GM19193 (cell line): ENCODE data around the gene CD99L2.

Experiments
- POLR2A ChIP-seq: IDR thresholded peaks from 4 replicates; pipeline ENCODE4 v1.6.1; 2011; ENCODE audit not compliant: insufficient read depth, insufficient read length; ENCODE audit errors: extremely low read depth

The CD99L2 gene

GRCh38 chrX:150848914-150849365 lies 49.5 kb downstream of the CD99L2 start:
- no peak for TF ChIP-seq POLR2A

GRCh38 chrX:150847088-150847487 lies 51.4 kb downstream of the CD99L2 start:
- no peak for TF ChIP-seq POLR2A

- TF ChIP-seq POLR2A = no peak
Observed at GRCh38 chrX:150846130-150846529, 52.3 kb downstream of the CD99L2 start.

- no peak for TF ChIP-seq POLR2A
Observed at GRCh38 chrX:150845091-150845490, 53.4 kb downstream of the CD99L2 start.

GRCh38 chrX:150844016-150844415 lies 54.5 kb downstream of the CD99L2 start:
- no peak for TF ChIP-seq POLR2A

GRCh38 chrX:150842198-150842685 lies 56.2 kb downstream of the CD99L2 start:
- TF ChIP-seq POLR2A = no peak

GRCh38 chrX:150841456-150842197 lies 56.8 kb downstream of the CD99L2 start:
- no peak for TF ChIP-seq POLR2A

GRCh38 chrX:150837845-150838244 lies 60.6 kb downstream of the CD99L2 start:
- no peak for TF ChIP-seq POLR2A

GRCh38 chrX:150834695-150835094 lies 63.8 kb downstream of the CD99L2 start:
- no peak for TF ChIP-seq POLR2A

GRCh38 chrX:150833454-150834056 lies 64.9 kb downstream of the CD99L2 start:
- TF ChIP-seq POLR2A = no peak

- TF ChIP-seq POLR2A = no peak
Observed at GRCh38 chrX:150831863-150832262, 66.6 kb downstream of the CD99L2 start.

- no peak for TF ChIP-seq POLR2A
Observed at GRCh38 chrX:150828785-150829184, 69.7 kb downstream of the CD99L2 start.

GRCh38 chrX:150821971-150822370 lies 76.5 kb downstream of the CD99L2 start:
- TF ChIP-seq POLR2A = no peak

- no peak for TF ChIP-seq POLR2A
Observed at GRCh38 chrX:150813922-150814321, 84.5 kb downstream of the CD99L2 start.

- TF ChIP-seq POLR2A = no peak
Observed at GRCh38 chrX:150806827-150807226, 91.6 kb downstream of the CD99L2 start.

- no peak for TF ChIP-seq POLR2A
Observed at GRCh38 chrX:150805736-150806135, 92.7 kb downstream of the CD99L2 start.
